Endothelial cell of umbilical vein (primary cell): ENCODE data around the gene BANK1. TPM values are rescaled to one million over a fixed set of nuclear protein-coding genes. Genes with fewer than 3 reads are reported as not detected.

Experiments used
- BruUV-seq: library from RNA; stranded (reverse); fragments of 400-500 nt; replicated peaks from 2 replicates; lab custom pipeline; 2021; lab: Mats Ljungman, UMichigan
- CTCF ChIA-PET: fragments of 300-600, 350-600 bp; sonication (Branson Sonifier 250); formaldehyde crosslinking; loops from one replicate; lab custom pipeline; 2021; ENCODE audit warnings: antibody characterized with exemption, inconsistent platforms; lab: Charles Lee
- POLR2A ChIA-PET: fragments of 300-600, 350-600 bp; sonication (Branson Sonifier 250); formaldehyde crosslinking; loops from one replicate; lab custom pipeline; 2021; ENCODE audit warnings: antibody characterized with exemption, inconsistent platforms; lab: Charles Lee
- DNase-seq: peaks from one replicate; pipeline ENCODE4 v3.0.0-alpha.2; 2011; ENCODE audit warnings: low read depth, low spot score
- FAIRE-seq: peaks from 2 replicates; lab custom pipeline; 2011; peaks lifted over from hg19 to GRCh38; lab: Jason Lieb, UNC
- H2AFZ ChIP-seq: 2 replicates; pipeline ENCODE4 v1.6.0; 2012; ENCODE audit warnings: low read depth, low read length, control low read depth, inconsistent platforms
- H3K27ac ChIP-seq: 2 replicates; pipeline ENCODE4 v1.5.1; 2011; ENCODE audit warnings: low read depth, mild to moderate bottlenecking, control low read depth, low read length, moderate library complexity; ENCODE audit not compliant: insufficient read depth
- H3K27me3 ChIP-seq, 2 experiments: 2 replicates each; pipeline versions ENCODE4 v1.6.0 to v1.6.1; 2011; ENCODE audit warnings: low read length in 2 of 2, mixed read lengths in 1 of 2; ENCODE audit not compliant: control insufficient read depth in 2 of 2, insufficient read depth in 2 of 2
- H3K36me3 ChIP-seq, 2 experiments: 2 replicates in 1 of 2; 3 replicates in 1 of 2; pipeline ENCODE4 v1.5.1; 2011; ENCODE audit warnings: low read length in 2 of 2, mild to moderate bottlenecking in 1 of 2, moderate library complexity in 1 of 2; ENCODE audit not compliant: control insufficient read depth in 2 of 2, insufficient read depth in 2 of 2; ENCODE audit errors: extremely low read depth in 1 of 2
- H3K4me1 ChIP-seq: 3 replicates; pipeline ENCODE4 v1.5.1; 2011; ENCODE audit warnings: mild to moderate bottlenecking, low read length; ENCODE audit not compliant: control insufficient read depth, insufficient read depth; ENCODE audit errors: extremely low read depth
- H3K4me2 ChIP-seq: 2 replicates; pipeline ENCODE4 v1.6.1; 2011; ENCODE audit warnings: low read length, control low read depth, mixed read lengths; ENCODE audit not compliant: insufficient read depth
- H3K4me3 ChIP-seq, 3 experiments: fragments of 200-600 bp in 1 of 3; sonication (generic), shearing (Covaris generic) in 1 of 3; replicated peaks in 1 of 3; 2 replicates each; pipeline ENCODE4 v1.5.1; 2011 to 2016; ENCODE audit warnings: control low read depth in 3 of 3, low read length in 3 of 3, mild to moderate bottlenecking in 2 of 3, inconsistent platforms in 1 of 3, low read depth in 1 of 3, moderate library complexity in 1 of 3; ENCODE audit not compliant: insufficient read depth in 1 of 3
- H3K79me2 ChIP-seq: 2 replicates; pipeline ENCODE4 v1.6.0; 2012; ENCODE audit warnings: low read length, inconsistent platforms; ENCODE audit not compliant: control insufficient read depth, insufficient read depth
- H3K9ac ChIP-seq: replicated peaks from 2 replicates; pipeline ENCODE3; 2011; ENCODE audit warnings: low read length, control low read depth; ENCODE audit not compliant: insufficient read depth; ENCODE audit errors: extremely low read depth
- H3K9me1 ChIP-seq: replicated peaks from 3 replicates; pipeline ENCODE4 v1.6.0; 2011; ENCODE audit warnings: mild to moderate bottlenecking, low read length; ENCODE audit not compliant: control insufficient read depth, insufficient read depth; ENCODE audit errors: extremely low read depth
- H3K9me3 ChIP-seq: replicated peaks from 2 replicates; pipeline ENCODE4 v1.5.1; 2012; ENCODE audit warnings: low read length, inconsistent platforms; ENCODE audit not compliant: control insufficient read depth, insufficient read depth
- H4K20me1 ChIP-seq: replicated peaks from 2 replicates; pipeline ENCODE3; 2011; ENCODE audit warnings: mild to moderate bottlenecking, low read length; ENCODE audit not compliant: control insufficient read depth, insufficient read depth; ENCODE audit errors: extremely low read depth
- CTCF ChIP-seq, 2 donors: IDR thresholded peaks; 1 replicate in 1 of 2; 2 replicates in 1 of 2; pipeline ENCODE4 v1.5.1; 2011; ENCODE audit warnings: low read length in 2 of 2, mild to moderate bottlenecking in 2 of 2, moderate library complexity in 2 of 2, control low read depth in 1 of 2, inconsistent platforms in 1 of 2, low read depth in 1 of 2; ENCODE audit not compliant: insufficient read depth in 1 of 2; ENCODE audit errors: extremely low read depth in 1 of 2
- EZH2 ChIP-seq: IDR thresholded peaks from 2 replicates; pipeline ENCODE4 v1.6.1; 2012; ENCODE audit warnings: borderline replicate concordance, low read depth, mild to moderate bottlenecking, moderate library complexity, low read length, inconsistent platforms; ENCODE audit not compliant: severe bottlenecking
- FOS ChIP-seq: IDR thresholded peaks from 2 replicates; pipeline ENCODE4 v1.6.1; 2011; ENCODE audit warnings: mild to moderate bottlenecking, low read length, moderate library complexity, borderline replicate concordance; ENCODE audit not compliant: insufficient read depth
- GATA2 ChIP-seq: IDR thresholded peaks from 2 replicates; pipeline ENCODE4 v1.7.0; 2011; ENCODE audit warnings: low read depth, mild to moderate bottlenecking, moderate library complexity, mixed read lengths, low read length; ENCODE audit not compliant: insufficient read length, insufficient read depth
- JUN ChIP-seq: IDR thresholded peaks from 2 replicates; pipeline ENCODE4 v1.6.1; 2011; ENCODE audit warnings: borderline replicate concordance, low read depth; ENCODE audit not compliant: insufficient read length, insufficient read depth
- MAX ChIP-seq: IDR thresholded peaks from 2 replicates; pipeline ENCODE4 v1.6.1; 2011; ENCODE audit not compliant: insufficient read depth, insufficient read length
- MYC ChIP-seq: IDR thresholded peaks from one replicate; pipeline ENCODE4 v1.6.1; 2011; ENCODE audit warnings: mild to moderate bottlenecking, low read depth, low read length
- POLR2A ChIP-seq: IDR thresholded peaks from 2 replicates; pipeline ENCODE4 v1.6.1; 2012; ENCODE audit warnings: low read depth, mild to moderate bottlenecking, control low read depth, low read length
- POLR2AphosphoS5 ChIP-seq: IDR thresholded peaks from 2 replicates; pipeline ENCODE4 v1.6.1; 2012; ENCODE audit warnings: low read depth, mild to moderate bottlenecking, control low read depth, low read length, moderate library complexity; ENCODE audit not compliant: insufficient read depth
- dilution Hi-C: fragments of 300-500 bp; cut with MboI; formaldehyde crosslinking; loops from one replicate; pipeline ENCODE4 v1.15.0; 2019; ENCODE audit warnings: low sequenced_read_pairs; ENCODE audit not compliant: extremely low pct_ligation_motif_present
- intact Hi-C: fragments of 100-400 bp; cut with micrococcal nuclease; formaldehyde crosslinking; loops from one replicate; pipeline ENCODE4 v1.10.0; 2022
- polyA plus RNA-seq, 4 experiments: library from polyadenylated mRNA; depleted of rRNA in 3 of 4; stranded (reverse) in 3 of 4; unstranded in 1 of 4; fragments of >200 nt; gene quantifications; 2 replicates each; pipeline versions ENCODE4 v1.2.1 to v1.2.3, GENCODE V29; 2011 to 2012; ENCODE audit warnings: missing spikeins in 1 of 4
- total RNA-seq: library from RNA; stranded (reverse); gene quantifications from 2 replicates; pipeline ENCODE4 v1.2.3, GENCODE V29; 2021

The BANK1 gene
- total and polyA plus RNA-seq, 2 donors (not counting 3 experiments of a cell fraction or from before 2014, with no cell fraction given), result 0.29 to 0.32 TPM

- H3K79me2 ChIP-seq, result no peaks in the 10 kb centered on the region
- dilution Hi-C loops (no loop called here), intact Hi-C loops (no loop called here)
- no peak overlapping the region for H3K4me3 ChIP-seq
- H2AFZ ChIP-seq, result no peak overlapping the region
- H4K20me1 ChIP-seq, result no peaks in the 10 kb centered on the region
- peaks cover 3% of the 10 kb centered on the region for H3K9me3 ChIP-seq
- H3K4me1 ChIP-seq, result no peaks in the 10 kb centered on the region
- no peaks in the 10 kb centered on the region for H3K36me3 ChIP-seq
- H3K27ac ChIP-seq, result no peak overlapping the region
- H3K27me3 ChIP-seq, result no peaks in the 10 kb centered on the region
- BruUV-seq, result no TSS peak
- POLR2A ChIA-PET, result no interaction called here
- no peak for TF ChIP-seq POLR2AphosphoS5
- no peak for TF ChIP-seq CTCF (IDR thresholded peaks at IDR 0.05; ENCODE audit: extremely low read depth in 1 of 2, insufficient read depth in 1 of 2, low read depth in 1 of 2, low read length in 2 of 2)
- TF ChIP-seq MYC, result no peak
- TF ChIP-seq EZH2, result no peak
- no peak for TF ChIP-seq GATA2
- no peak for TF ChIP-seq JUN
- no peak for TF ChIP-seq MAX
- TF ChIP-seq POLR2A, result no peak
- TF ChIP-seq FOS, result no peak
- DNase-seq, result no peak
- H3K4me2 ChIP-seq, result no peak overlapping the region
- no peak overlapping the region for H3K9ac ChIP-seq
- CTCF ChIA-PET, result no interaction called here
- no peaks in the 10 kb centered on the region for H3K9me1 ChIP-seq
- no peak for FAIRE-seq
These were observed 312.8 kb downstream of the BANK1 start for GRCh38 chr4:102103368-102103767.
